ENCODE results near the gene FGD5. TPM values are rescaled to one million over a fixed set of nuclear protein-coding genes. Genes with fewer than 3 reads are reported as not detected.

Gene FGD5
- total RNA-seq, 2 donors from 2014 or later = 15.3 to 17.0 TPM

GRCh38 chr3:14933820-14934425, 115.2 kb downstream of the FGD5 start:
- no peak for TF ChIP-seq CTCF (conservative IDR thresholded peaks at IDR 0.05)
- Histone ChIP-seq H3K9ac (ENCODE audit: extremely low read depth, low read length, poor library complexity, severe bottlenecking) (no peak overlapping the region), H3K36me3 (ENCODE audit: control insufficient read depth, insufficient read depth, low read length) (no peaks in the 10 kb centered on the region), H3K4me3 (ENCODE audit: low read length) (no peak overlapping the region), H3K9me3 (ENCODE audit: control insufficient read depth, low read length) (no peaks in the 10 kb centered on the region), H3K27me3 (ENCODE audit: control insufficient read depth, insufficient read depth, low read length, poor library complexity, severe bottlenecking) (no peaks in the 10 kb centered on the region), H3K27ac (ENCODE audit: low read depth, low read length) (no peak overlapping the region), H3K4me1 (ENCODE audit: control insufficient read depth, insufficient read depth, low read length) (peaks cover 8% of the 10 kb centered on the region)
- Mint-ChIP-seq H3K27ac (no peak overlapping the region), H3K36me3 (ENCODE audit: low read depth) (peaks cover 11% of the 10 kb centered on the region), H3K27me3 (ENCODE audit: insufficient read depth) (no peaks in the 10 kb centered on the region), H3K4me1 (peaks cover 13% of the 10 kb centered on the region), H3K4me3 (no peak overlapping the region), H3K9me3 (no peaks in the 10 kb centered on the region)
- WGBS, 2 experiments (ENCODE audit: insufficient coverage in 1 of 2, insufficient read length in 1 of 2) = 81 to 84% methylated on average over 2 to 7 of the region's 7 CpGs
- no peak for DNase-seq

DNA sequence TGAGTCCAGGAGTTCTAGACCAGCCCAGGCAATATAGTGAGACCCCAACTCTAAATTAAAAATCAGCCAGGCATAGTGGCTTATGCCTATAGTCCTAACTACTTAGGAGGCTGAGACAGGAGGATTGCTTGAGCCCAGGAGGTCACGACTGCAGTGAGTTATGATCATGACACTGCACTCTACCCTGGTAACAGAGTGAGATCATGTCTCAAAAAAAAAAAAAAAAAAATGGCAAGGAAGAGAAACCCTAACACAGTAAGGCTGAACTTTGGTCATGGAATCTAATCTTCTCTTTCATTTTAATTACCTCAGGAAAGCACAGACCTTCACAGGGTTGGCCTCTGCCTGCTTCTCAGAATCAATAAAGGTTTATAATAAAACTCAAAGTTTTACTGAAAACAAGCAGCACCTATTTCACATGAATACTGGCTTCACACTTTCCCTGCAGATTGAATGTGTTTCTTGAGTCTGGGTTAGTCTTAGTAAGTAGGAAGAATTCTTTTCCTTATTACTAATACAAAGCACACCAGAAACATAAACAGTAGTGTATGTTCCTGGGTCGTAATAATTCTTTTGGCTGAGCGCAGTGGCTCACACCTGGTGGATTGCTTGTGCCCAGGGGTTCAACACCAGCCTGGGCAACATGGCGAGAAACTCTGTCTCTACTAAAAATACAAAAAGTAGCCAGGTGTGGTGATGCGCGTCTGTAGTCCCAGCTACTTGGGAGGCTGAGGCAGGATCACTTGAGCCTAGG, 117.0 kb downstream of the FGD5 start:
- DNase-seq = no peak
- Mint-ChIP-seq H3K36me3 (ENCODE audit: low read depth) (peaks cover 5% of the 10 kb centered on the region), H3K9me3 (no peaks in the 10 kb centered on the region), H3K4me3 (no peak overlapping the region), H3K4me1 (peaks cover 13% of the 10 kb centered on the region), H3K27me3 (ENCODE audit: insufficient read depth) (no peaks in the 10 kb centered on the region), H3K27ac (no peak overlapping the region)
- no peak overlapping the region for H3K27ac ChIP-seq (ENCODE audit: low read depth, low read length)
- WGBS, 2 experiments (ENCODE audit: insufficient coverage in 1 of 2, insufficient read length in 1 of 2) = 87 to 90% methylated on average over 5 to 6 of the region's 6 CpGs
- no peak overlapping the region for H3K9ac ChIP-seq (ENCODE audit: extremely low read depth, low read length, poor library complexity, severe bottlenecking)
- H3K4me1 ChIP-seq (ENCODE audit: control insufficient read depth, insufficient read depth, low read length) = peaks cover 8% of the 10 kb centered on the region
- TF ChIP-seq CTCF (conservative IDR thresholded peaks at IDR 0.05) = no peak
- no peaks in the 10 kb centered on the region for H3K27me3 ChIP-seq (ENCODE audit: control insufficient read depth, insufficient read depth, low read length, poor library complexity, severe bottlenecking)
- no peak overlapping the region for H3K4me3 ChIP-seq (ENCODE audit: low read length)
- H3K9me3 ChIP-seq (ENCODE audit: control insufficient read depth, low read length) = no peaks in the 10 kb centered on the region
- H3K36me3 ChIP-seq (ENCODE audit: control insufficient read depth, insufficient read depth, low read length) = no peaks in the 10 kb centered on the region

- H3K27me3 ChIP-seq (ENCODE audit: control insufficient read depth, insufficient read depth, low read length, poor library complexity, severe bottlenecking) = no peaks in the 10 kb centered on the region
- WGBS, 2 experiments (ENCODE audit: insufficient coverage in 1 of 2, insufficient read length in 1 of 2) = 91% methylated on average over 4 of the region's 4 CpGs; no CpG with 5 or more reads in 1 of the 2 experiments
- H3K4me1 ChIP-seq (ENCODE audit: control insufficient read depth, insufficient read depth, low read length) = peaks cover 8% of the 10 kb centered on the region
- H3K36me3 ChIP-seq (ENCODE audit: control insufficient read depth, insufficient read depth, low read length) = peaks cover 21% of the 10 kb centered on the region
- Mint-ChIP-seq H3K9me3 (no peaks in the 10 kb centered on the region), H3K27me3 (ENCODE audit: insufficient read depth) (no peaks in the 10 kb centered on the region), H3K36me3 (ENCODE audit: low read depth) (peaks cover 10% of the 10 kb centered on the region), H3K27ac (no peak overlapping the region), H3K4me1 (peaks cover 39% of the 10 kb centered on the region), H3K4me3 (no peak overlapping the region)
- no peak overlapping the region for H3K9ac ChIP-seq (ENCODE audit: extremely low read depth, low read length, poor library complexity, severe bottlenecking)
- H3K9me3 ChIP-seq (ENCODE audit: control insufficient read depth, low read length) = no peaks in the 10 kb centered on the region
- no peak overlapping the region for H3K27ac ChIP-seq (ENCODE audit: low read depth, low read length)
- no peak for TF ChIP-seq CTCF (conservative IDR thresholded peaks at IDR 0.05)
- DNase-seq = no peak
- H3K4me3 ChIP-seq (ENCODE audit: low read length) = no peak overlapping the region
Measured at GRCh38 chr3:14938954-14939353, 120.2 kb downstream of the FGD5 start.
